ENCODE measurements around the gene BNIP3. TPM values are rescaled to one million over a fixed set of nuclear protein-coding genes. Genes with fewer than 3 reads are reported as not detected.

The BNIP3 gene
- total and polyA plus RNA-seq, 2 of the 13 experiments (the other 11 are each of a cell fraction or from before 2014, with no cell fraction given), result 73.7 to 223 TPM

GRCh38 chr10:131942455-131942854 lies 39.3 kb downstream of the BNIP3 start:
- peaks cover 26 to 77% of the 10 kb centered on the region in 2 experiments for H3K36me3 ChIP-seq (replicated peaks in 1 of 2; ENCODE audit: control insufficient read depth in 1 of 2, insufficient read depth in 2 of 2, low read length in 2 of 2)
- intact Hi-C loops (cut with micrococcal nuclease; ENCODE audit: unreplicated experiment), result no loop called here
- no peak for ATAC-seq

GRCh38 chr10:131938681-131939080 lies 43.0 kb downstream of the BNIP3 start:
- no peak overlapping the region for H3K4me2 ChIP-seq (ENCODE audit: low read depth, low read length)
- POLR2A ChIA-PET, result no interaction called here
- H2AFZ ChIP-seq (ENCODE audit: low read length), result no peak overlapping the region
- in situ Hi-C loops (cut with HindIII; ENCODE audit: extremely low pct_ligation_motif_present, low pct_unique_long_range_greater_than_20kb) (no loop called here), intact Hi-C loops (cut with micrococcal nuclease; ENCODE audit: unreplicated experiment) (no loop called here)
- TF ChIP-seq ZNF124 (CRISPR knock-in tag; IDR thresholded peaks at IDR 0.05) (no peak), ZNF720 (CRISPR knock-in tag; IDR thresholded peaks at IDR 0.05) (no peak)
- WGBS (ENCODE audit: low lambda C conversion rate), result 96% methylated on average over 10 of the region's 10 CpGs
- H3K9me3 ChIP-seq (ENCODE audit: low read length), result no peaks in the 10 kb centered on the region
- FAIRE-seq, result no peak
- peaks cover 9% of the 10 kb centered on the region; the same call in 1 of the 2 replicates for H4K20me1 ChIP-seq (ENCODE audit: insufficient read depth, low read length)
- H3K9ac ChIP-seq (ENCODE audit: insufficient read depth, low read depth, low read length), result no peak overlapping the region
- no peak overlapping the region for H3K4me3 ChIP-seq (replicated peaks in 1 of 3; ENCODE audit: insufficient read depth in 1 of 3, low read depth in 2 of 3, low read length in 3 of 3)
- H3K36me3 ChIP-seq (replicated peaks in 1 of 2; ENCODE audit: control insufficient read depth in 1 of 2, insufficient read depth in 2 of 2, low read length in 2 of 2), result peaks cover 18 to 72% of the 10 kb centered on the region in 2 experiments
- peaks cover 24% of the 10 kb centered on the region for H3K79me2 ChIP-seq (ENCODE audit: insufficient read depth, low read length)
- ATAC-seq, result no peak
- H3K27me3 ChIP-seq (ENCODE audit: control insufficient read depth in 1 of 2, insufficient read depth in 2 of 2, low read length in 2 of 2), result no peaks in the 10 kb centered on the region
- no peak overlapping the region for H3K27ac ChIP-seq (ENCODE audit: extremely low read length, insufficient read depth, low read length)
- peaks cover 15% of the 10 kb centered on the region for H3K4me1 ChIP-seq (ENCODE audit: insufficient read depth, low read length)
- no TSS peak for BruUV-seq (replicated peaks)
- CTCF ChIA-PET (ENCODE audit: low intra/inter-chr PET ratio, low total read pairs), result no interaction called here
- no peak for DNase-seq (ENCODE audit: low spot score)

More at GRCh38 chr10:131942455-131942854, 39.3 kb downstream of the BNIP3 start:
- H3K9me3 ChIP-seq (ENCODE audit: low read length), result no peaks in the 10 kb centered on the region
- DNase-seq (ENCODE audit: low spot score), result no peak
- H3K4me1 ChIP-seq (ENCODE audit: insufficient read depth, low read length), result no peaks in the 10 kb centered on the region
- peaks cover 3% of the 10 kb centered on the region for H3K79me2 ChIP-seq (ENCODE audit: insufficient read depth, low read length)
- H3K9ac ChIP-seq (ENCODE audit: insufficient read depth, low read depth, low read length), result no peak overlapping the region
- BruUV-seq (replicated peaks), result no TSS peak
- ChIA-PET POLR2A (no interaction called here), CTCF (ENCODE audit: low intra/inter-chr PET ratio, low total read pairs) (no interaction called here)
- no peak overlapping the region for H3K4me2 ChIP-seq (ENCODE audit: low read depth, low read length)
- no peak overlapping the region for H3K27ac ChIP-seq (ENCODE audit: extremely low read length, insufficient read depth, low read length)
- H3K27me3 ChIP-seq (ENCODE audit: control insufficient read depth in 1 of 2, insufficient read depth in 2 of 2, low read length in 2 of 2), result no peaks in the 10 kb centered on the region
- in situ Hi-C loops (cut with HindIII; ENCODE audit: extremely low pct_ligation_motif_present, low pct_unique_long_range_greater_than_20kb), result no loop called here
- no peak for FAIRE-seq
- H4K20me1 ChIP-seq (ENCODE audit: insufficient read depth, low read length), result no peaks in the 10 kb centered on the region; the same call in 1 of the 2 replicates
- WGBS (ENCODE audit: low lambda C conversion rate), result 97% methylated on average over 1 of the region's 1 CpG
- H3K4me3 ChIP-seq (replicated peaks in 1 of 3; ENCODE audit: insufficient read depth in 1 of 3, low read depth in 2 of 3, low read length in 3 of 3), result no peak overlapping the region
- no peak overlapping the region for H2AFZ ChIP-seq (ENCODE audit: low read length)
- no peak for TF ChIP-seq ZNF430 (CRISPR knock-in tag; IDR thresholded peaks at IDR 0.05)
- TF ChIP-seq, protein P1, sequence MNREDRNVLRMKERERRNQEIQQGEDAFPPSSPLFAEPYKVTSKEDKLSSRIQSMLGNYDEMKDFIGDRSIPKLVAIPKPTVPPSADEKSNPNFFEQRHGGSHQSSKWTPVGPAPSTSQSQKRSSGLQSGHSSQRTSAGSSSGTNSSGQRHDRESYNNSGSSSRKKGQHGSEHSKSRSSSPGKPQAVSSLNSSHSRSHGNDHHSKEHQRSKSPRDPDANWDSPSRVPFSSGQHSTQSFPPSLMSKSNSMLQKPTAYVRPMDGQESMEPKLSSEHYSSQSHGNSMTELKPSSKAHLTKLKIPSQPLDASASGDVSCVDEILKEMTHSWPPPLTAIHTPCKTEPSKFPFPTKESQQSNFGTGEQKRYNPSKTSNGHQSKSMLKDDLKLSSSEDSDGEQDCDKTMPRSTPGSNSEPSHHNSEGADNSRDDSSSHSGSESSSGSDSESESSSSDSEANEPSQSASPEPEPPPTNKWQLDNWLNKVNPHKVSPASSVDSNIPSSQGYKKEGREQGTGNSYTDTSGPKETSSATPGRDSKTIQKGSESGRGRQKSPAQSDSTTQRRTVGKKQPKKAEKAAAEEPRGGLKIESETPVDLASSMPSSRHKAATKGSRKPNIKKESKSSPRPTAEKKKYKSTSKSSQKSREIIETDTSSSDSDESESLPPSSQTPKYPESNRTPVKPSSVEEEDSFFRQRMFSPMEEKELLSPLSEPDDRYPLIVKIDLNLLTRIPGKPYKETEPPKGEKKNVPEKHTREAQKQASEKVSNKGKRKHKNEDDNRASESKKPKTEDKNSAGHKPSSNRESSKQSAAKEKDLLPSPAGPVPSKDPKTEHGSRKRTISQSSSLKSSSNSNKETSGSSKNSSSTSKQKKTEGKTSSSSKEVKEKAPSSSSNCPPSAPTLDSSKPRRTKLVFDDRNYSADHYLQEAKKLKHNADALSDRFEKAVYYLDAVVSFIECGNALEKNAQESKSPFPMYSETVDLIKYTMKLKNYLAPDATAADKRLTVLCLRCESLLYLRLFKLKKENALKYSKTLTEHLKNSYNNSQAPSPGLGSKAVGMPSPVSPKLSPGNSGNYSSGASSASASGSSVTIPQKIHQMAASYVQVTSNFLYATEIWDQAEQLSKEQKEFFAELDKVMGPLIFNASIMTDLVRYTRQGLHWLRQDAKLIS (CRISPR knock-in tag; IDR thresholded peaks at IDR 0.05), result no peak
- TF ChIP-seq ZNF121 (CRISPR knock-in tag; IDR thresholded peaks at IDR 0.05), result peak; percentile 67

Measured in HepG2 (cell line).